Activated naive CD8-positive, alpha-beta T cell treated with anti-CD3 and anti-CD28 coated beads, Interleukin-2, amount 10 ng/mL, durations not matched to agents 7 days and 5 days (primary cell): ENCODE data around the gene ZNF132. TPM values are rescaled to one million over a fixed set of nuclear protein-coding genes. Genes with fewer than 3 reads are reported as not detected.
"Not testable (repeated sequence)": the region's sequence is repeated elsewhere in the genome, so short reads cannot be mapped to it uniquely, and the experiment has no call there.

ENCODE experiments used
- ATAC-seq: fragments of 150-1000 bp; cut with Tn5 transposase; one replicate; pipeline ENCODE4 v1.10.0; 2021; ENCODE audit warnings: low read depth, moderate library complexity
- POLR2A ChIA-PET: fragments of 350-600 bp; sonication (Branson Sonifier 250); formaldehyde crosslinking; loops from one replicate; lab custom pipeline; 2021; ENCODE audit warnings: antibody characterized with exemption; lab: Charles Lee
- DNase-seq: peaks from one replicate; pipeline ENCODE4 v3.0.0; 2021
- H3K27ac Mint-ChIP-seq: one replicate; pipeline ENCODE4 v1.8.0; 2022; ENCODE audit warnings: mild to moderate bottlenecking, mixed read lengths
- H3K27me3 Mint-ChIP-seq: one replicate; pipeline ENCODE4 v1.8.0; 2022; ENCODE audit warnings: mild to moderate bottlenecking, moderate library complexity, mixed read lengths
- H3K36me3 Mint-ChIP-seq: one replicate; pipeline ENCODE4 v1.8.0; 2021; ENCODE audit warnings: mild to moderate bottlenecking, mixed read lengths
- H3K4me1 Mint-ChIP-seq: one replicate; pipeline ENCODE4 v1.8.0; 2021; ENCODE audit warnings: mixed read lengths
- H3K4me3 Mint-ChIP-seq: one replicate; pipeline ENCODE4 v1.8.0; 2022; ENCODE audit warnings: mild to moderate bottlenecking, moderate library complexity, mixed read lengths
- H3K9me3 Mint-ChIP-seq: one replicate; pipeline ENCODE4 v1.8.0; 2021; ENCODE audit warnings: mixed read lengths
- total RNA-seq, 2 experiments: library from RNA; stranded (reverse); gene quantifications; one replicate each; pipeline ENCODE4 v1.2.3, GENCODE V29; 2021

Gene ZNF132
- total RNA-seq, 2 experiments from 2014 or later = 7.3 to 7.4 TPM

GRCh38 chr19:58409010-58409790, 30.8 kb downstream of the ZNF132 start:
- H3K36me3 Mint-ChIP-seq = peaks cover 6% of the 10 kb centered on the region
- H3K4me3 Mint-ChIP-seq = peak overlapping the region; percentile 95
- POLR2A ChIA-PET = interaction anchor here (0.6 to 1.4 kb wide), 8 partner anchors 27 to 131 kb away, joined by 3 to 6 read pairs (median 4); partner anchors contain the start of genes ZNF132, ZNF324B and ZNF8
- H3K9me3 Mint-ChIP-seq = no peaks in the 10 kb centered on the region
- H3K27ac Mint-ChIP-seq = peak overlapping the region; percentile 68
- peak; percentile 53 for DNase-seq
- H3K27me3 Mint-ChIP-seq = no peaks in the 10 kb centered on the region
- ATAC-seq = peak; percentile 10
- H3K4me1 Mint-ChIP-seq = peaks cover 28% of the 10 kb centered on the region

- DNase-seq (peak; percentile 95), ATAC-seq (peak; percentile 95)
These were observed 31.6 kb downstream of the ZNF132 start, which contains the start of gene ZNF584 for GRCh38 chr19:58408152-58409009. Gene ZNF584 (plus strand): TSS chr19:58408649. CDS start chr19:58409148, 499 bp downstream.

GRCh38 chr19:58407658-58408151, 32.2 kb downstream of the ZNF132 start:
- DNase-seq = no peak
- POLR2A ChIA-PET = interaction anchor here (0.7 to 1.4 kb wide), 6 partner anchors 27 to 217 kb away, joined by 3 to 5 read pairs (median 3); partner anchors contain the start of genes ZNF132 and ZNF8
- no peak for ATAC-seq

More at GRCh38 chr19:58408152-58409009, 31.6 kb downstream of the ZNF132 start, which contains the start of gene ZNF584:
- H3K4me1 Mint-ChIP-seq = peaks cover 33% of the 10 kb centered on the region
- H3K27me3 Mint-ChIP-seq = no peaks in the 10 kb centered on the region
- H3K4me3 Mint-ChIP-seq = peak within 1 kb of the TSS; percentile 95
- no peaks in the 10 kb centered on the region for H3K9me3 Mint-ChIP-seq
- peak within 1 kb of the TSS; percentile 95 for H3K27ac Mint-ChIP-seq
- POLR2A ChIA-PET = interaction anchor here (0.6 to 1.4 kb wide), 9 partner anchors 27 to 217 kb away, joined by 3 to 6 read pairs (median 3); partner anchors contain the start of genes ZNF132, ZNF324B and ZNF8
- H3K36me3 Mint-ChIP-seq = peaks cover 6% of the 10 kb centered on the region

GRCh38 chr19:58406818-58407657, 32.9 kb downstream of the ZNF132 start:
- ATAC-seq = no peak
- Mint-ChIP-seq H3K36me3 (peaks cover 1% of the 10 kb centered on the region), H3K27ac (peak overlapping the region; percentile 95), H3K9me3 (no peaks in the 10 kb centered on the region), H3K4me3 (peak overlapping the region; percentile 95), H3K27me3 (no peaks in the 10 kb centered on the region), H3K4me1 (peaks cover 38% of the 10 kb centered on the region)
- no peak for DNase-seq
- POLR2A ChIA-PET = interaction anchor here (0.7 to 1.1 kb wide), 4 partner anchors 27 to 404 kb away, joined by 3 read pairs; partner anchors contain the start of genes ERVK3-1 and ZNF606

More at GRCh38 chr19:58407658-58408151, 32.2 kb downstream of the ZNF132 start:
- H3K9me3 Mint-ChIP-seq = no peaks in the 10 kb centered on the region
- H3K27ac Mint-ChIP-seq = peak overlapping the region; percentile 95
- H3K4me1 Mint-ChIP-seq = peaks cover 38% of the 10 kb centered on the region
- no peaks in the 10 kb centered on the region for H3K27me3 Mint-ChIP-seq
- peak overlapping the region; percentile 95 for H3K4me3 Mint-ChIP-seq
- peaks cover 6% of the 10 kb centered on the region for H3K36me3 Mint-ChIP-seq

- peaks cover 29% of the 10 kb centered on the region for H3K4me1 Mint-ChIP-seq
- POLR2A ChIA-PET, H3K36me3 Mint-ChIP-seq, H3K27ac Mint-ChIP-seq, H3K27me3 Mint-ChIP-seq, H3K9me3 Mint-ChIP-seq, DNase-seq, ATAC-seq, H3K4me3 Mint-ChIP-seq: not testable (repeated sequence)
These were observed 36.0 kb downstream of the ZNF132 start for GRCh38 chr19:58403920-58404478.

GRCh38 chr19:58401840-58402421, 38.0 kb downstream of the ZNF132 start:
- Mint-ChIP-seq H3K9me3 (no peaks in the 10 kb centered on the region), H3K36me3 (no peaks in the 10 kb centered on the region), H3K27me3 (peaks cover 4% of the 10 kb centered on the region), H3K27ac (no peak overlapping the region), H3K4me1 (peaks cover 19% of the 10 kb centered on the region), H3K4me3 (peak overlapping the region; percentile 88)
- ATAC-seq = no peak
- POLR2A ChIA-PET = interaction anchor here (0.7 to 1.0 kb wide), 2 partner anchors 23 to 38 kb away, joined by 3 to 7 read pairs; partner anchors contain the start of gene ZNF132
- no peak for DNase-seq

GRCh38 chr19:58400916-58401839, 38.8 kb downstream of the ZNF132 start:
- H3K36me3 Mint-ChIP-seq = no peaks in the 10 kb centered on the region
- peak; percentile 99 for ATAC-seq
- no peaks in the 10 kb centered on the region for H3K9me3 Mint-ChIP-seq
- H3K4me1 Mint-ChIP-seq = peaks cover 15% of the 10 kb centered on the region
- H3K4me3 Mint-ChIP-seq = peak overlapping the region; percentile 88
- DNase-seq = peak; percentile 97
- peaks cover 4% of the 10 kb centered on the region for H3K27me3 Mint-ChIP-seq
- POLR2A ChIA-PET = interaction anchor here (1.1 kb wide), 1 partner anchor 69 kb away, joined by 3 read pairs; no protein-coding TSS in a partner anchor
- peak overlapping the region; percentile 91 for H3K27ac Mint-ChIP-seq

GRCh38 chr19:58400316-58400915, 39.5 kb downstream of the ZNF132 start:
- DNase-seq = no peak
- POLR2A ChIA-PET = interaction anchor here (1.1 kb wide), 1 partner anchor 68 kb away, joined by 3 read pairs; no protein-coding TSS in a partner anchor
- no peak for ATAC-seq
- Mint-ChIP-seq H3K9me3 (no peaks in the 10 kb centered on the region), H3K36me3 (peaks cover 2% of the 10 kb centered on the region), H3K27ac (peak overlapping the region; percentile 25), H3K27me3 (peaks cover 9% of the 10 kb centered on the region), H3K4me3 (peak overlapping the region; percentile 88), H3K4me1 (peaks cover 15% of the 10 kb centered on the region)

GRCh38 chr19:58399903-58400302, 40.0 kb downstream of the ZNF132 start:
- POLR2A ChIA-PET = interaction anchor here (1.1 kb wide), 1 partner anchor 67 kb away, joined by 3 read pairs; no protein-coding TSS in a partner anchor

GRCh38 chr19:58398545-58398944, 41.4 kb downstream of the ZNF132 start:
- Mint-ChIP-seq H3K27ac (no peak overlapping the region), H3K27me3 (peaks cover 9% of the 10 kb centered on the region), H3K4me1 (peaks cover 16% of the 10 kb centered on the region), H3K36me3 (peaks cover 13% of the 10 kb centered on the region), H3K4me3 (no peak overlapping the region), H3K9me3 (no peaks in the 10 kb centered on the region)
- no peak for ATAC-seq
- no peak for DNase-seq
- POLR2A ChIA-PET = no interaction called here

More at GRCh38 chr19:58399903-58400302, 40.0 kb downstream of the ZNF132 start:
- H3K36me3 Mint-ChIP-seq = peaks cover 3% of the 10 kb centered on the region
- peaks cover 16% of the 10 kb centered on the region for H3K4me1 Mint-ChIP-seq
- H3K9me3 Mint-ChIP-seq = no peaks in the 10 kb centered on the region
- no peak for ATAC-seq
- no peak for DNase-seq
- no peak overlapping the region for H3K27ac Mint-ChIP-seq
- peaks cover 9% of the 10 kb centered on the region for H3K27me3 Mint-ChIP-seq
- peak overlapping the region; percentile 24 for H3K4me3 Mint-ChIP-seq
